Activated CD8-positive, alpha-beta T cell treated with anti-CD3 and anti-CD28 coated beads for 36 hours (primary cell): ENCODE measurements around the gene TEX29. TPM values are rescaled to one million over a fixed set of nuclear protein-coding genes. Genes with fewer than 3 reads are reported as not detected.

ENCODE experiments used
- ATAC-seq: fragments of 200-7000 bp; cut with Tn5 transposase; one replicate; pipeline ENCODE4 v1.10.0; 2021; ENCODE audit warnings: mild to moderate bottlenecking, moderate library complexity
- CTCF ChIA-PET: fragments of 350-600 bp; sonication (Branson Sonifier 250); formaldehyde crosslinking; loops from one replicate; lab custom pipeline; 2021; ENCODE audit warnings: antibody characterized with exemption; lab: Charles Lee
- POLR2A ChIA-PET: fragments of 350-600 bp; sonication (Branson Sonifier 250); formaldehyde crosslinking; loops from one replicate; lab custom pipeline; 2021; ENCODE audit warnings: antibody characterized with exemption; lab: Charles Lee
- DNase-seq: peaks from one replicate; pipeline ENCODE4 v3.0.0-alpha.2; 2020
- H3K27ac Mint-ChIP-seq: one replicate; pipeline ENCODE4 v1.8.0; 2021; ENCODE audit warnings: mild to moderate bottlenecking, mixed read lengths
- H3K27me3 Mint-ChIP-seq: one replicate; pipeline ENCODE4 v1.8.0; 2021; ENCODE audit warnings: mixed read lengths
- H3K36me3 Mint-ChIP-seq: one replicate; pipeline ENCODE4 v1.8.0; 2021; ENCODE audit warnings: low read depth, mixed read lengths
- H3K4me1 Mint-ChIP-seq: one replicate; pipeline ENCODE4 v1.8.0; 2021; ENCODE audit warnings: low read depth, mixed read lengths
- H3K4me3 Mint-ChIP-seq: one replicate; pipeline ENCODE4 v1.8.0; 2021; ENCODE audit warnings: mild to moderate bottlenecking, moderate library complexity, mixed read lengths
- H3K9me3 Mint-ChIP-seq: one replicate; pipeline ENCODE4 v1.8.0; 2021; ENCODE audit warnings: mixed read lengths
- intact Hi-C: fragments of 100-400 bp; cut with micrococcal nuclease; formaldehyde crosslinking; loops from one replicate; pipeline ENCODE4 v1.10.0; 2022
- total RNA-seq, 2 experiments: library from RNA; stranded (reverse); gene quantifications; one replicate each; pipeline ENCODE4 v1.2.3, GENCODE V29; 2021
- TF ChIP-seq, protein P1 (sequence below): fragments of 200-600 bp; IDR thresholded peaks from one replicate; pipeline ENCODE4 v1.8.0; 2022; ENCODE audit warnings: antibody characterized with exemption, mild to moderate bottlenecking

TEX29 gene
- total RNA-seq, 2 experiments from 2014 or later: 0.50 to 0.67 TPM

DNA sequence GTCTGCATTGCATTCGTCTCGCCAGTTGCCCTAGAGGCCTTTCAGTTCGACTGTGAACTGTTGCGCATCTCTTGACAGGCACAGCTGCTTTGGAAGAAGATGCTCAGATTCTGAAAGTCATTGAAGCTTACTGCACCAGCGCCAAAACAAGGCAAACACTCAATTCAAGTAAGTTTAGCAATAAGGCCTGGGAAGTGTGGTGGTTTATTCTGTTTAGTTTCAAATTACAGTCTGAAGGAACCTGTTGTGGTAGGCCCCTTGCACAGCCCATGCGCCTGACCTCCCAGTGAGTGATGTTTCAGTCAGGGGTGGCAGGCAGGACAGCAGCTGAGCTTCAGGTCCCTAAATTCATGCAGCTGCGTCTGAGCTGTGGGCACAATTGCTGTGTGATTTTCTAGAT lies 32.2 kb upstream of the TEX29 start:
- TF ChIP-seq, protein P1, sequence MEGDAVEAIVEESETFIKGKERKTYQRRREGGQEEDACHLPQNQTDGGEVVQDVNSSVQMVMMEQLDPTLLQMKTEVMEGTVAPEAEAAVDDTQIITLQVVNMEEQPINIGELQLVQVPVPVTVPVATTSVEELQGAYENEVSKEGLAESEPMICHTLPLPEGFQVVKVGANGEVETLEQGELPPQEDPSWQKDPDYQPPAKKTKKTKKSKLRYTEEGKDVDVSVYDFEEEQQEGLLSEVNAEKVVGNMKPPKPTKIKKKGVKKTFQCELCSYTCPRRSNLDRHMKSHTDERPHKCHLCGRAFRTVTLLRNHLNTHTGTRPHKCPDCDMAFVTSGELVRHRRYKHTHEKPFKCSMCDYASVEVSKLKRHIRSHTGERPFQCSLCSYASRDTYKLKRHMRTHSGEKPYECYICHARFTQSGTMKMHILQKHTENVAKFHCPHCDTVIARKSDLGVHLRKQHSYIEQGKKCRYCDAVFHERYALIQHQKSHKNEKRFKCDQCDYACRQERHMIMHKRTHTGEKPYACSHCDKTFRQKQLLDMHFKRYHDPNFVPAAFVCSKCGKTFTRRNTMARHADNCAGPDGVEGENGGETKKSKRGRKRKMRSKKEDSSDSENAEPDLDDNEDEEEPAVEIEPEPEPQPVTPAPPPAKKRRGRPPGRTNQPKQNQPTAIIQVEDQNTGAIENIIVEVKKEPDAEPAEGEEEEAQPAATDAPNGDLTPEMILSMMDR: no peak

DNA sequence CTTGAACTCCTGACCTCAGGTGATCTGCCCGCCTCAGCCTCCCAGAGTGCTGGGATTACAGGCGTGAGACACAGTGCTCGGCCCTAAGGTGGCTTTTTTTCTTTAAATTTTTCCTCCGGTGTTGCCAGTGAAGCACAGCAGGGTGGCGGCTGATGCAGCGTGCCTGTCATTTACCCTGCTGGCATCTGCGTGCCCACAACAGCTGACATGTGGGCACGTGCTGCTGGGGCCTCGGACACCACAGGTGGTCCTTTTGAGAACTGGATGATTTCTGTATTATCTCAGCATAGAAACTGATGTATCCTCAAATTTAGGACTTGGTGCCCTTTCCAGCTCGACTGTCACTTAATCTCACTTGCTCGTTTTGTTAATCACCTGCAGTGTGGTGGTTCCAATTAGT lies 31.2 kb upstream of the TEX29 start:
- no peak overlapping the region for H3K4me3 Mint-ChIP-seq
- ATAC-seq (no peak), DNase-seq (no peak)
- no peaks in the 10 kb centered on the region for H3K9me3 Mint-ChIP-seq
- H3K4me1 Mint-ChIP-seq: no peaks in the 10 kb centered on the region
- H3K27me3 Mint-ChIP-seq: no peaks in the 10 kb centered on the region
- H3K27ac Mint-ChIP-seq: no peak overlapping the region
- intact Hi-C loops: no loop called here
- CTCF ChIA-PET: interaction anchor here (0.6 kb wide), 1 partner anchor 110 kb away, joined by 3 read pairs; no protein-coding TSS in a partner anchor
- peaks cover 43% of the 10 kb centered on the region for H3K36me3 Mint-ChIP-seq
- TF ChIP-seq, protein P1: no peak
- POLR2A ChIA-PET: no interaction called here

More for the DNA sequence above, 32.2 kb upstream of the TEX29 start:
- no peak for ATAC-seq
- peaks cover 46% of the 10 kb centered on the region for H3K36me3 Mint-ChIP-seq
- CTCF ChIA-PET: no interaction called here
- intact Hi-C loops: no loop called here
- H3K4me1 Mint-ChIP-seq: no peaks in the 10 kb centered on the region
- DNase-seq: no peak
- H3K4me3 Mint-ChIP-seq: no peak overlapping the region
- POLR2A ChIA-PET: no interaction called here
- H3K27ac Mint-ChIP-seq: no peak overlapping the region
- H3K27me3 Mint-ChIP-seq: no peaks in the 10 kb centered on the region
- no peaks in the 10 kb centered on the region for H3K9me3 Mint-ChIP-seq

DNA sequence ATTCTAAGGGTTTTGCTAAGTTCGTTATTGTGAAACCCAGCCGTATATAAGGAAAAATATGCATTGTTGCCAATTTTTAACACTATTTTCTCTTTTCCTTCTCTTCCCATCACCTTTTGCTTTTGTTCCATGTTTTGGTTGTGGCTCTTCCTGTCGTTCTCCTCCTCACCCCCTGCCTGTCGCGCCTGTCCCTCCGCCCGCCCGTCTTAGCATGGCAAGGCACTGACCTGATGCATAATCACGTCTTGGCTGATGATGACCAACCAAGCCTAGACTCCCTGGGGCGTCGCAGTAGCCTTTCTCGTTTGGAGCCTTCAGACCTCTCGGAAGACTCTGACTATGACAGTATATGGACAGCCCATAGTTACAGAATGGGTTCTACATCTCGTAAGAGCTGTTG lies 28.5 kb upstream of the TEX29 start:
- ATAC-seq (no peak), DNase-seq (no peak)
- no peaks in the 10 kb centered on the region for H3K27me3 Mint-ChIP-seq
- peaks cover 10% of the 10 kb centered on the region for H3K4me1 Mint-ChIP-seq
- H3K9me3 Mint-ChIP-seq: no peaks in the 10 kb centered on the region
- TF ChIP-seq, protein P1: no peak
- intact Hi-C loops: no loop called here
- no peak overlapping the region for H3K27ac Mint-ChIP-seq
- ChIA-PET POLR2A (no interaction called here), CTCF (no interaction called here)
- no peak overlapping the region for H3K4me3 Mint-ChIP-seq
- H3K36me3 Mint-ChIP-seq: peaks cover 38% of the 10 kb centered on the region

DNA sequence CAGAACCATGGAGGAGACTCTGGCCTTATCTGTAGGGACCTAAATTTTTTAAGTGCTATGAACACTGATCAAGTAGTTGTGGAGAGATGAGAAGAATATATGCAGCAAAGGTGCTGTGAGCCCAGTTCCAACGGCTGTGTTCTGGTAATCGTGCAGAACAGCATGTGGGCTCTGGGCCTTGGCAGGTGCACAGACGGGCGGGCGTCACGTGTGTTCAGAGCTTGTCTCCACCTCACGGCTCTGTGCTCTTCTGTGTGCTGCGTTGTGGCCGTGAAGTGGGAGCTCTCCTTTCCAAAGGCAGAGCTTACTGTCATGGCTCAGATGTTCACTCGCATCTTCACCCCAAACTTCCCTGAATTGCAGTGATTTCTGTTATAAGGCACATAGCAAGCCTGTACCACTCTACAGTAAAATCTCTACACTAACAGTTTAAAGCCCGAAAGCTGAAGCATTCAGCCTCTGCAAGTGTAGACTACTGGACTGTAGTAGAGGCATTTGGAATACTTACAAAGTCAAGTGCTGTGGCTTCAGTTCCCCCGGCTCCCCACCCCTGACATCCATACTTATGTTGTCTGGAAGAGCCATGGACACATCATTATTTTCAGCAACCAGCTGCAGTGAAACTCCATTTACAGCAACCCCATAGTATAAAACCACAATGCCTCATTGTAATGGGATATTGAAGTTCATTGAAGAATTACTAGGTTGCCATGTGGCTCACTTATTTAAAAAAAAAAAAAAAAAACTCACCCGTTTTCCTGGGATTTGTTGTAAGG lies 27.5 kb upstream of the TEX29 start:
- H3K4me3 Mint-ChIP-seq: no peak overlapping the region
- H3K4me1 Mint-ChIP-seq: peaks cover 11% of the 10 kb centered on the region
- H3K36me3 Mint-ChIP-seq: peaks cover 37% of the 10 kb centered on the region
- no peak for DNase-seq
- H3K27ac Mint-ChIP-seq: no peak overlapping the region
- TF ChIP-seq, protein P1: no peak
- ATAC-seq: no peak
- CTCF ChIA-PET: no interaction called here
- intact Hi-C loops: no loop called here
- H3K27me3 Mint-ChIP-seq: no peaks in the 10 kb centered on the region
- no peaks in the 10 kb centered on the region for H3K9me3 Mint-ChIP-seq
- POLR2A ChIA-PET: interaction anchor here (0.9 kb wide), 1 partner anchor 16 kb away, joined by 3 read pairs; no protein-coding TSS in a partner anchor

DNA sequence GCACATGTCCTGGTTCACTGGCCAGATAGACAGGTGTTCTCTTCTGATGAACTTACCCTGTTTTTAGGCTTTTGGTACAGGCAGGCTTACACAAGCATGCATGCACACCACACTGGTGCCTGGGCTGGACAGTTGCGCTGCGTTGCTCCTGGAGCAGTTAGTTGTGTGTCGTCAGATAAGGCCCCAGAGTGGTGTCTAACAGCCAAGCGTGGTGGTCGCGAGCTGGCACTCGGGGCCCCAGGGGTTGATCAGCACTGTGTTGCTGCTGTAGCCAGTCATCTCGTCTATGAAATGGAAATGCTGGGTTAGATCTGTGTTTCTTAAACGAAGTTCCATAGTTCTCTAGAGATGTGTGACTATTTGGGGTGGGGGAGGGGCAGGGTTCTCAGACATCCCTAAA lies 24.6 kb upstream of the TEX29 start:
- no peaks in the 10 kb centered on the region for H3K9me3 Mint-ChIP-seq
- H3K27ac Mint-ChIP-seq: no peak overlapping the region
- peaks cover 11% of the 10 kb centered on the region for H3K4me1 Mint-ChIP-seq
- POLR2A ChIA-PET: no interaction called here
- ATAC-seq: no peak
- DNase-seq: no peak
- TF ChIP-seq, protein P1: no peak
- no peaks in the 10 kb centered on the region for H3K27me3 Mint-ChIP-seq
- peaks cover 36% of the 10 kb centered on the region for H3K36me3 Mint-ChIP-seq
- intact Hi-C loops: no loop called here
- CTCF ChIA-PET: no interaction called here
- H3K4me3 Mint-ChIP-seq: no peak overlapping the region
